Astrocyte of the spinal cord (primary cell): ENCODE results near the gene LRRC27.
"Not testable (repeated sequence)": the region's sequence is repeated elsewhere in the genome, so short reads cannot be mapped to it uniquely, and the experiment has no call there.

Source experiments
- DNase-seq: peaks from one replicate; pipeline ENCODE4 v3.0.0; 2011; ENCODE audit warnings: low read depth, low spot score
- H3K4me3 ChIP-seq: 2 replicates; pipeline ENCODE4 v1.5.1; 2011; ENCODE audit warnings: low read depth, mild to moderate bottlenecking, low read length, moderate library complexity
- in situ Hi-C: cut with HindIII; loops from 2 replicates; pipeline ENCODE4 v1.10.0; 2017; ENCODE audit warnings: low sequenced_read_pairs
- TF ChIP-seq, protein P1 (sequence below): IDR thresholded peaks from 2 replicates; pipeline ENCODE4 v1.5.1; 2012; ENCODE audit warnings: low read depth, mild to moderate bottlenecking, low read length, inconsistent platforms

LRRC27 gene

GRCh38 chr10:132377326-132377725 lies 45.3 kb downstream of the LRRC27 start:
- TF ChIP-seq, protein P1, sequence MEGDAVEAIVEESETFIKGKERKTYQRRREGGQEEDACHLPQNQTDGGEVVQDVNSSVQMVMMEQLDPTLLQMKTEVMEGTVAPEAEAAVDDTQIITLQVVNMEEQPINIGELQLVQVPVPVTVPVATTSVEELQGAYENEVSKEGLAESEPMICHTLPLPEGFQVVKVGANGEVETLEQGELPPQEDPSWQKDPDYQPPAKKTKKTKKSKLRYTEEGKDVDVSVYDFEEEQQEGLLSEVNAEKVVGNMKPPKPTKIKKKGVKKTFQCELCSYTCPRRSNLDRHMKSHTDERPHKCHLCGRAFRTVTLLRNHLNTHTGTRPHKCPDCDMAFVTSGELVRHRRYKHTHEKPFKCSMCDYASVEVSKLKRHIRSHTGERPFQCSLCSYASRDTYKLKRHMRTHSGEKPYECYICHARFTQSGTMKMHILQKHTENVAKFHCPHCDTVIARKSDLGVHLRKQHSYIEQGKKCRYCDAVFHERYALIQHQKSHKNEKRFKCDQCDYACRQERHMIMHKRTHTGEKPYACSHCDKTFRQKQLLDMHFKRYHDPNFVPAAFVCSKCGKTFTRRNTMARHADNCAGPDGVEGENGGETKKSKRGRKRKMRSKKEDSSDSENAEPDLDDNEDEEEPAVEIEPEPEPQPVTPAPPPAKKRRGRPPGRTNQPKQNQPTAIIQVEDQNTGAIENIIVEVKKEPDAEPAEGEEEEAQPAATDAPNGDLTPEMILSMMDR: no peak
- DNase-seq: no peak
- no peak overlapping the region for H3K4me3 ChIP-seq
- in situ Hi-C loops: no loop called here

DNA sequence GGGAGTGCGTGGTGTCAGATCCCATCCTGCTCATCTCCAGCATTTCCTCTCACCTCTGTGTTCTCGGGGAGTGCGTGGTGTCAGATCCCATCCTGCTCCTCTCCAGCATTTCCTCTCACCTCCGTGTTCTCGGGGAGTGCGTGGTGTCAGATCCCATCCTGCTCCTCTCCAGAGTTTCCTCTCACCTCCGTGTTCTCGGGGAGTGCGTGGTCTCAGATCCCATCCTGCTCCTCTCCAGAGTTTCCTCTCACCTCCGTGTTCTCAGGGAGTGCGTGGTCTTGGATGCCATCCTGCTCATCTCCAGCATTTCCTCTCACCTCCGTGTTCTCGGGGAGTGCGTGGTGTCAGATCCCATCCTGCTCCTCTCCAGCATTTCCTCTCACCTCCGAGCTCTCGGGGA lies 47.0 kb downstream of the LRRC27 start:
- in situ Hi-C loops, H3K4me3 ChIP-seq, DNase-seq: not testable (repeated sequence)

- in situ Hi-C loops, DNase-seq, H3K4me3 ChIP-seq: not testable (repeated sequence)
Measured at GRCh38 chr10:132380986-132381385, 49.0 kb downstream of the LRRC27 start.

DNA sequence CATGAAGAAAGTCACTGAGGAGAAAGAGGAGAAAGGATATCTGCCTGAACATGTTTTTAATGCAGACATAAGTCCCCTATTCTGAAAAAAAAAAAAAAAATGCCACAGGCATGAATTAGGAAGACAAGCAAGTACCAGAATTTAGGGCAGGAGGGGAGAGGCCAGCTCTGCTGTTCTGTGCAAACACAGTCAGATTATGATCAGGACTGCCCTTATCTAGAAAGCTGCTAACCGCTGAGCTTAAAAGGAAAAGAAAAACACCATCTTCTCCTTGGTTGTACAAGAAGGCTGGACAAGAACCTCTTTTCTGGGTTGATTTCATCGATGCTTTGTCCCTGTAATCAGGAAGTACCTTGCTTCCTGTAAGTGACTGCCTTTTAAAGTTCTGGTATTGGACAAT lies 49.7 kb downstream of the LRRC27 start:
- TF ChIP-seq, protein P1: no peak
- in situ Hi-C loops: no loop called here
- H3K4me3 ChIP-seq: no peak overlapping the region
- no peak for DNase-seq

- DNase-seq: no peak
- TF ChIP-seq, protein P1: no peak
- in situ Hi-C loops: no loop called here
- H3K4me3 ChIP-seq: no peak overlapping the region
Measured at GRCh38 chr10:132382231-132382922, 50.4 kb downstream of the LRRC27 start.

DNA sequence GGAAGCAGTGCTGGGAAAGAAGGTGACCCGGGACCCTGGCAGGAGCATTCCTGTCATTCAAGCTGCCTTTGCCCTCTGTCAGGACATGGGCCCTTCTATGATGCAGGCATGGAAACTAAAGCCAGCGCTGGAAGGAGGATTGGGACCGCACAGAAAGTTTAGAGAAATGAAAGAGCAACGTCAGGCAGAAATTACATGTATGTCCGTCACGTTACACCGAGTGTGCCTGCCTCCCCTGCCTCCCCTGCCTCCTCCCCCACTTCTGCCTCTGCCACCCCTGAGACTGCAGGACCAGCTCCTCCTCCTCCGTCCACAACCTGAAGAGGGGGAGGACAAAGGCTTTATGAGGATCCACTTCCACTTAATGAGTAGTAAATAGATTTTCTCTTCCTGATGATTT lies 51.1 kb downstream of the LRRC27 start:
- no peak overlapping the region for H3K4me3 ChIP-seq
- in situ Hi-C loops: no loop called here
- TF ChIP-seq, protein P1: no peak
- no peak for DNase-seq

- in situ Hi-C loops: no loop called here
- H3K4me3 ChIP-seq: no peak overlapping the region
- no peak for DNase-seq
- TF ChIP-seq, protein P1: no peak
Measured at GRCh38 chr10:132383751-132384196, 51.8 kb downstream of the LRRC27 start.
